Adrenal gland (tissue), 12 donors: ENCODE data around the gene UNC79. TPM values are rescaled to one million over a fixed set of nuclear protein-coding genes. Genes with fewer than 3 reads are reported as not detected.

Experiments
- DNase-seq, 7 donors: peaks; one replicate each; pipeline ENCODE4 v3.0.0-alpha.2; 2019 to 2020
- H3K27ac ChIP-seq, 5 donors: fragments of 200-600 bp; sonication (generic) in 4 of 5; 1 replicate in 3 of 5; 2 replicates in 2 of 5; pipeline versions ENCODE4 v1.5.1 to v1.8.0; 2016 to 2020; ENCODE audit warnings: mild to moderate bottlenecking in 1 of 5
- H3K27me3 ChIP-seq: fragments of 200-600 bp; 2 replicates; pipeline ENCODE4 v1.8.0; 2021
- H3K36me3 ChIP-seq, 2 donors: fragments of 200-600 bp; replicated peaks in 1 of 2; 1 replicate in 1 of 2; 2 replicates in 1 of 2; pipeline versions ENCODE4 v1.5.1 to v1.8.0; 2018 to 2022
- H3K4me1 ChIP-seq, 2 donors: fragments of 200-600 bp; replicated peaks in 1 of 2; 1 replicate in 1 of 2; 2 replicates in 1 of 2; pipeline versions ENCODE4 v1.5.1 to v1.8.0; 2018 to 2021
- H3K4me3 ChIP-seq, 4 donors: fragments of 200-600 bp; sonication (generic) in 3 of 4; one replicate each; pipeline ENCODE4 v1.5.1; 2016 to 2018
- H3K9me3 ChIP-seq, 3 donors: fragments of 200-600 bp; sonication (generic) in 1 of 3; replicated peaks in 1 of 3; 1 replicate in 2 of 3; 2 replicates in 1 of 3; pipeline versions ENCODE4 v1.5.1 to v1.8.0; 2016 to 2021
- CTCF ChIP-seq, 6 experiments: fragments of 450-650 bp in 4 of 6; fragments of 200-600 bp in 2 of 6; sonication (generic) in 1 of 6; IDR thresholded peaks; 1 replicate in 5 of 6; 2 replicates in 1 of 6; pipeline versions ENCODE4 v1.5.1 to v1.8.0; 2016 to 2021; ENCODE audit warnings: antibody characterized with exemption in 6 of 6, mild to moderate bottlenecking in 2 of 6, moderate library complexity in 1 of 6
- POLR2A ChIP-seq, 2 donors: fragments of 450-650 bp; IDR thresholded peaks; one replicate each; pipeline ENCODE4 v1.6.1; 2017; ENCODE audit warnings: antibody characterized with exemption in 2 of 2, mild to moderate bottlenecking in 2 of 2, moderate library complexity in 1 of 2
- WGBS, 4 donors: extraction: QIAGEN DNeasy Blood & Tissue Kit in 2 of 4; methylation state at CpG; one replicate each; pipeline versions ENCODE4 v1.1.5 to v1.1.7; 2013 to 2017; 5-methylcytosine and 5-hydroxymethylcytosine counted together
- intact Hi-C, 2 donors: fragments of 100-400 bp; cut with DNase I; formaldehyde crosslinking; loops; one replicate each; pipeline versions ENCODE4 v1.14.1 to v1.15.0; 2022 to 2023
- polyA plus RNA-seq, 3 donors: library from polyadenylated mRNA; stranded (reverse); fragments of 200-250 nt in 2 of 3; fragments of 350-450 nt in 1 of 3; fragmentation: Illumina TruSeq in 1 of 3; extraction: RNeasy Lipid Tissue Mini Kit (QIAGEN cat#74804) in 1 of 3; gene quantifications; one replicate each; pipeline ENCODE4 v1.2.3, GENCODE V29; 2013 to 2014
- total RNA-seq, 9 donors: library from RNA; depleted of rRNA in 4 of 9; stranded (reverse); fragments of >200 nt in 4 of 9; fragments of 120-200 nt in 1 of 9; fragmentation: NEBNext Ultra II Directional in 1 of 9; extraction: Animal tissue kit (Norgen Biotek cat#: 25700) in 1 of 9; gene quantifications; one replicate each; pipeline versions ENCODE4 v1.1.0 to v1.2.4, GENCODE V29; 2013 to 2023
- donor health status: healthy with polysubstance abuse.
- donor health status: Bipolar disorder and iron deficiency.
- donor health status: DM: yes; HTN: yes; CAD: no.
- donor health status: DM: no; HTN: no; CAD: no.
- donor health status: DM: no; HTN: no; CAD: no.
- donor health status: DM: yes; HTN: yes; CAD: no.

The UNC79 gene
- total and polyA plus RNA-seq, 12 donors = 0.09 to 4.3 (median 1.1) TPM

- no peak overlapping the region for H3K27ac ChIP-seq
- no peaks in the 10 kb centered on the region for H3K36me3 ChIP-seq
- WGBS, 4 donors = 77 to 84% (median 78%) methylated on average over 6 of the region's 6 CpGs
- intact Hi-C loops = no loop called here
- DNase-seq = no peak
- no peaks in the 10 kb centered on the region for H3K9me3 ChIP-seq
- no peak for TF ChIP-seq POLR2A (IDR thresholded peaks at IDR 0.05)
- no peak for TF ChIP-seq CTCF (IDR thresholded peaks at IDR 0.05)
- no peak overlapping the region for H3K4me3 ChIP-seq
- no peaks in the 10 kb centered on the region for H3K4me1 ChIP-seq
- H3K27me3 ChIP-seq = no peaks in the 10 kb centered on the region
Observed at GRCh38 chr14:93708311-93708734, 277.6 kb downstream of the UNC79 start.

GRCh38 chr14:93708800-93709199 is 278.1 kb downstream of the UNC79 start:
- WGBS, 4 donors = 74 to 86% (median 84%) methylated on average over 5 of the region's 5 CpGs
- Histone ChIP-seq H3K4me1 (no peaks in the 10 kb centered on the region), H3K27ac (no peak overlapping the region), H3K27me3 (no peaks in the 10 kb centered on the region), H3K9me3 (no peaks in the 10 kb centered on the region), H3K4me3 (no peak overlapping the region), H3K36me3 (no peaks in the 10 kb centered on the region)
- peak in 1 of 7 donors; percentile 48 for DNase-seq
- TF ChIP-seq CTCF (IDR thresholded peaks at IDR 0.05) = no peak
- TF ChIP-seq POLR2A (IDR thresholded peaks at IDR 0.05) = no peak
- intact Hi-C loops = no loop called here

- intact Hi-C loops = no loop called here
- TF ChIP-seq CTCF (IDR thresholded peaks at IDR 0.05) (no peak), POLR2A (IDR thresholded peaks at IDR 0.05) (no peak)
- Histone ChIP-seq H3K27ac (no peak overlapping the region), H3K4me3 (no peak overlapping the region), H3K4me1 (no peaks in the 10 kb centered on the region), H3K36me3 (no peaks in the 10 kb centered on the region), H3K27me3 (no peaks in the 10 kb centered on the region), H3K9me3 (no peaks in the 10 kb centered on the region)
- peak in 1 of 7 donors; percentile 5 for DNase-seq
- 75 to 92% (median 85%) methylated on average over 4 of the region's 4 CpGs for WGBS, 4 donors
Observed at GRCh38 chr14:93709249-93709648, 278.5 kb downstream of the UNC79 start.

- 50 to 63% (median 56%) methylated on average over 8 to 9 of the region's 9 CpGs for WGBS, 4 donors
- H3K27me3 ChIP-seq = no peaks in the 10 kb centered on the region
- no peaks in the 10 kb centered on the region for H3K9me3 ChIP-seq
- peak in 1 of 7 donors; percentile 29 for DNase-seq
- H3K4me1 ChIP-seq = no peaks in the 10 kb centered on the region
- TF ChIP-seq POLR2A (IDR thresholded peaks at IDR 0.05) = no peak
- TF ChIP-seq CTCF (IDR thresholded peaks at IDR 0.05) = no peak
- H3K27ac ChIP-seq = no peak overlapping the region
- H3K36me3 ChIP-seq = no peaks in the 10 kb centered on the region
- intact Hi-C loops = no loop called here
- H3K4me3 ChIP-seq = no peak overlapping the region
Observed at GRCh38 chr14:93712079-93712837, 281.5 kb downstream of the UNC79 start.
